ENCODE data around the gene RABAC1. TPM values are rescaled to one million over a fixed set of nuclear protein-coding genes. Genes with fewer than 3 reads are reported as not detected.

RABAC1 gene
- total and polyA plus RNA-seq, 10 of the 15 experiments (the other 5 are each of a cell fraction or from before 2014, with no cell fraction given): 10.9 to 115 (median 49.2) TPM

DNA sequence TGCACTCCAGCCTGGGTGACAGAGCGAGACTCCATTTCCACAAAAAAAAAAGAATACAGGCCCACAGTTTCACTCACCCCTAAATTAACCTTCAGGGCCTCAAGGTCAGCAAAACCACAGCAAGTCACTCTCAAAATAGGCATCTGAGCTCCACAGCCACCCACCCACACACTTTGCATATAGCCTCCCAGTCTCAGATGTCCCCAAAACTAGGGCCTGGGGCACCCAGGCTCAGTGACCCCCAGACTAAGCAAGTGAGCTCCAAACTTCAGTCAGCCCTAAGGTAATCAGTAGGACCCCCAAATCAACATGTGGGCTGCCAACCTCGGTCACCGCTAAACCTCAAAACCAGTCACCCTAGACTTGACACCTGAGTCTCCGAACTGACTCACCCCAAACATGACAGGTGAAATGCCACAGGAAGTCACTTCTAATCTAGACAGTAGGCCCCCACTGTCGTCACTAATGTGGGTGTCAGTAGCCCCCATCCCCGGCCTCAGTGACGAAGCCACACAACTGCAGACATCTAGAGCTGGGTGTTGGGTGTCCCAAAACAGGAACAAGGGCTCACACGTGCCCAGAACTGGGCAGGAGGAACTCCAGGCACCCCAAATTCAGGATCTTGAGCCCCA lies 13.9 kb downstream of the RABAC1 start (continued):
- TF ChIP-seq EGR1 (IDR thresholded peaks at IDR 0.05; ENCODE audit: borderline replicate concordance in 1 of 2, low read depth in 2 of 2, low read length in 2 of 2): peak in 1 of 2 experiments; percentile 86; a peak in 2 of 3 replicates
- no peak for TF ChIP-seq NFYB (IDR thresholded peaks at IDR 0.05; ENCODE audit: insufficient read depth, low read depth, low read length)
- no peak for TF ChIP-seq SIX5 (IDR thresholded peaks at IDR 0.05; ENCODE audit: low read depth, low read length, severe bottlenecking)
- TF ChIP-seq, protein P1, sequence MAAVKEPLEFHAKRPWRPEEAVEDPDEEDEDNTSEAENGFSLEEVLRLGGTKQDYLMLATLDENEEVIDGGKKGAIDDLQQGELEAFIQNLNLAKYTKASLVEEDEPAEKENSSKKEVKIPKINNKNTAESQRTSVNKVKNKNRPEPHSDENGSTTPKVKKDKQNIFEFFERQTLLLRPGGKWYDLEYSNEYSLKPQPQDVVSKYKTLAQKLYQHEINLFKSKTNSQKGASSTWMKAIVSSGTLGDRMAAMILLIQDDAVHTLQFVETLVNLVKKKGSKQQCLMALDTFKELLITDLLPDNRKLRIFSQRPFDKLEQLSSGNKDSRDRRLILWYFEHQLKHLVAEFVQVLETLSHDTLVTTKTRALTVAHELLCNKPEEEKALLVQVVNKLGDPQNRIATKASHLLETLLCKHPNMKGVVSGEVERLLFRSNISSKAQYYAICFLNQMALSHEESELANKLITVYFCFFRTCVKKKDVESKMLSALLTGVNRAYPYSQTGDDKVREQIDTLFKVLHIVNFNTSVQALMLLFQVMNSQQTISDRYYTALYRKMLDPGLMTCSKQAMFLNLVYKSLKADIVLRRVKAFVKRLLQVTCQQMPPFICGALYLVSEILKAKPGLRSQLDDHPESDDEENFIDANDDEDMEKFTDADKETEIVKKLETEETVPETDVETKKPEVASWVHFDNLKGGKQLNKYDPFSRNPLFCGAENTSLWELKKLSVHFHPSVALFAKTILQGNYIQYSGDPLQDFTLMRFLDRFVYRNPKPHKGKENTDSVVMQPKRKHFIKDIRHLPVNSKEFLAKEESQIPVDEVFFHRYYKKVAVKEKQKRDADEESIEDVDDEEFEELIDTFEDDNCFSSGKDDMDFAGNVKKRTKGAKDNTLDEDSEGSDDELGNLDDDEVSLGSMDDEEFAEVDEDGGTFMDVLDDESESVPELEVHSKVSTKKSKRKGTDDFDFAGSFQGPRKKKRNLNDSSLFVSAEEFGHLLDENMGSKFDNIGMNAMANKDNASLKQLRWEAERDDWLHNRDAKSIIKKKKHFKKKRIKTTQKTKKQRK (IDR thresholded peaks at IDR 0.05; ENCODE audit: low read depth, low read length): no peak
- TF ChIP-seq YY1 (IDR thresholded peaks at IDR 0.05; ENCODE audit: low read depth, low read length): peak; percentile 30; the same call in 1 of the 2 replicates
- TF ChIP-seq, protein P2, sequence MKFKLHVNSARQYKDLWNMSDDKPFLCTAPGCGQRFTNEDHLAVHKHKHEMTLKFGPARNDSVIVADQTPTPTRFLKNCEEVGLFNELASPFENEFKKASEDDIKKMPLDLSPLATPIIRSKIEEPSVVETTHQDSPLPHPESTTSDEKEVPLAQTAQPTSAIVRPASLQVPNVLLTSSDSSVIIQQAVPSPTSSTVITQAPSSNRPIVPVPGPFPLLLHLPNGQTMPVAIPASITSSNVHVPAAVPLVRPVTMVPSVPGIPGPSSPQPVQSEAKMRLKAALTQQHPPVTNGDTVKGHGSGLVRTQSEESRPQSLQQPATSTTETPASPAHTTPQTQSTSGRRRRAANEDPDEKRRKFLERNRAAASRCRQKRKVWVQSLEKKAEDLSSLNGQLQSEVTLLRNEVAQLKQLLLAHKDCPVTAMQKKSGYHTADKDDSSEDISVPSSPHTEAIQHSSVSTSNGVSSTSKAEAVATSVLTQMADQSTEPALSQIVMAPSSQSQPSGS (IDR thresholded peaks at IDR 0.05; ENCODE audit: low read length): peak; percentile 89
- TF ChIP-seq MTA2 (IDR thresholded peaks at IDR 0.05; ENCODE audit: low read depth): peak; percentile 98
- no peak for TF ChIP-seq NR2C2 (IDR thresholded peaks at IDR 0.05; ENCODE audit: borderline replicate concordance, control insufficient read depth, insufficient read length, low read depth)
- no peak for TF ChIP-seq MYC (IDR thresholded peaks at IDR 0.05; ENCODE audit: insufficient read depth, insufficient read length, insufficient replicate concordance, low read length, severe bottlenecking)
- TF ChIP-seq CHD4 (IDR thresholded peaks at IDR 0.05): no peak
- TF ChIP-seq TAF1 (IDR thresholded peaks at IDR 0.05; ENCODE audit: borderline replicate concordance, low read depth, low read length): peak; percentile 39; the same call in 1 of the 2 replicates
- no peak for TF ChIP-seq RFX5 (IDR thresholded peaks at IDR 0.05; ENCODE audit: low read depth, low read length)
- peak; percentile 66; the same call in 1 of the 2 replicates for TF ChIP-seq JUNB (IDR thresholded peaks at IDR 0.05)
- TF ChIP-seq NR2C1 (IDR thresholded peaks at IDR 0.05): peak; percentile 63
- TF ChIP-seq SREBF1 (IDR thresholded peaks at IDR 0.05; ENCODE audit: low read length): no peak
- TF ChIP-seq ZNF384 (IDR thresholded peaks at IDR 0.05; ENCODE audit: borderline replicate concordance, low read depth, low read length): peak; percentile 80; the same call in 1 of the 2 replicates
- peak; percentile 98 for TF ChIP-seq NBN (IDR thresholded peaks at IDR 0.05)
- TF ChIP-seq SMAD1 (IDR thresholded peaks at IDR 0.05; ENCODE audit: low read depth, partially characterized antibody): no peak
- TF ChIP-seq, protein P3, sequence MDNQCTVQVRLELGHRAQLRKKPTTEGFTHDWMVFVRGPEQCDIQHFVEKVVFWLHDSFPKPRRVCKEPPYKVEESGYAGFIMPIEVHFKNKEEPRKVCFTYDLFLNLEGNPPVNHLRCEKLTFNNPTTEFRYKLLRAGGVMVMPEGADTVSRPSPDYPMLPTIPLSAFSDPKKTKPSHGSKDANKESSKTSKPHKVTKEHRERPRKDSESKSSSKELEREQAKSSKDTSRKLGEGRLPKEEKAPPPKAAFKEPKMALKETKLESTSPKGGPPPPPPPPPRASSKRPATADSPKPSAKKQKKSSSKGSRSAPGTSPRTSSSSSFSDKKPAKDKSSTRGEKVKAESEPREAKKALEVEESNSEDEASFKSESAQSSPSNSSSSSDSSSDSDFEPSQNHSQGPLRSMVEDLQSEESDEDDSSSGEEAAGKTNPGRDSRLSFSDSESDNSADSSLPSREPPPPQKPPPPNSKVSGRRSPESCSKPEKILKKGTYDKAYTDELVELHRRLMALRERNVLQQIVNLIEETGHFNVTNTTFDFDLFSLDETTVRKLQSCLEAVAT (IDR thresholded peaks at IDR 0.05): peak; percentile 99
- no peak for TF ChIP-seq PAX8 (IDR thresholded peaks at IDR 0.05)
- TF ChIP-seq BACH1 (IDR thresholded peaks at IDR 0.05; ENCODE audit: borderline replicate concordance): peak; percentile 85
- TF ChIP-seq, protein P4, sequence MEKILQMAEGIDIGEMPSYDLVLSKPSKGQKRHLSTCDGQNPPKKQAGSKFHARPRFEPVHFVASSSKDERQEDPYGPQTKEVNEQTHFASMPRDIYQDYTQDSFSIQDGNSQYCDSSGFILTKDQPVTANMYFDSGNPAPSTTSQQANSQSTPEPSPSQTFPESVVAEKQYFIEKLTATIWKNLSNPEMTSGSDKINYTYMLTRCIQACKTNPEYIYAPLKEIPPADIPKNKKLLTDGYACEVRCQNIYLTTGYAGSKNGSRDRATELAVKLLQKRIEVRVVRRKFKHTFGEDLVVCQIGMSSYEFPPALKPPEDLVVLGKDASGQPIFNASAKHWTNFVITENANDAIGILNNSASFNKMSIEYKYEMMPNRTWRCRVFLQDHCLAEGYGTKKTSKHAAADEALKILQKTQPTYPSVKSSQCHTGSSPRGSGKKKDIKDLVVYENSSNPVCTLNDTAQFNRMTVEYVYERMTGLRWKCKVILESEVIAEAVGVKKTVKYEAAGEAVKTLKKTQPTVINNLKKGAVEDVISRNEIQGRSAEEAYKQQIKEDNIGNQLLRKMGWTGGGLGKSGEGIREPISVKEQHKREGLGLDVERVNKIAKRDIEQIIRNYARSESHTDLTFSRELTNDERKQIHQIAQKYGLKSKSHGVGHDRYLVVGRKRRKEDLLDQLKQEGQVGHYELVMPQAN (conservative IDR thresholded peaks at IDR 0.05): no peak
